Suprapubic skin (tissue), 4 donors: ENCODE results near the gene HOXA6. TPM values are rescaled to one million over a fixed set of nuclear protein-coding genes. Genes with fewer than 3 reads are reported as not detected.

ENCODE experiments used
- DNase-seq, 2 donors: peaks; one replicate each; pipeline ENCODE4 v3.0.0-alpha.2; 2019; ENCODE audit warnings: low spot score in 2 of 2
- H3K27ac ChIP-seq: fragments of 200-600 bp; sonication (generic); one replicate; pipeline ENCODE4 v1.5.1; 2019
- H3K27me3 ChIP-seq: fragments of 200-600 bp; sonication (generic); one replicate; pipeline ENCODE4 v1.5.1; 2019
- H3K36me3 ChIP-seq: fragments of 200-600 bp; sonication (generic); one replicate; pipeline ENCODE4 v1.5.1; 2019
- H3K4me1 ChIP-seq: fragments of 200-600 bp; sonication (generic); one replicate; pipeline ENCODE4 v1.5.1; 2019
- H3K4me3 ChIP-seq: fragments of 200-600 bp; sonication (generic); one replicate; pipeline ENCODE4 v1.5.1; 2019; ENCODE audit warnings: mild to moderate bottlenecking
- H3K9me3 ChIP-seq: fragments of 200-600 bp; sonication (generic); one replicate; pipeline ENCODE4 v1.5.1; 2019
- CTCF ChIP-seq, 2 donors: fragments of 200-600 bp in 1 of 2; fragments of 450-650 bp in 1 of 2; sonication (generic) in 1 of 2; IDR thresholded peaks; one replicate each; pipeline ENCODE4 v1.5.1; 2016 to 2019; ENCODE audit warnings: antibody characterized with exemption in 2 of 2, mild to moderate bottlenecking in 1 of 2, moderate library complexity in 1 of 2
- EP300 ChIP-seq: sonication (generic); formaldehyde crosslinking; IDR thresholded peaks from one replicate; pipeline ENCODE4 v1.6.1; 2017; ENCODE audit warnings: antibody characterized with exemption
- POLR2A ChIP-seq, 2 donors: fragments of 450-650 bp; IDR thresholded peaks; one replicate each; pipeline ENCODE4 v1.6.1; 2017; ENCODE audit warnings: antibody characterized with exemption in 2 of 2, mild to moderate bottlenecking in 2 of 2, moderate library complexity in 2 of 2
- POLR2AphosphoS5 ChIP-seq, 3 donors: sonication (generic); formaldehyde crosslinking; IDR thresholded peaks; one replicate each; pipeline ENCODE4 v1.6.1; 2017; ENCODE audit warnings: antibody characterized with exemption in 3 of 3
- WGBS: methylation state at CpG from one replicate; pipeline ENCODE4 v1.1.5; 2018; 5-methylcytosine and 5-hydroxymethylcytosine counted together
- total RNA-seq, 4 donors: library from RNA; depleted of rRNA; stranded (reverse); fragments of >200 nt; gene quantifications; one replicate each; pipeline ENCODE4 v1.1.0, GENCODE V29; 2016

The HOXA6 gene
- total RNA-seq, 4 donors from 2014 or later, result 4.0 to 9.3 (median 6.4) TPM

GRCh38 chr7:27116962-27117886, 30.4 kb downstream of the HOXA6 start:
- Histone ChIP-seq H3K4me1 (peaks cover 30% of the 10 kb centered on the region), H3K9me3 (no peaks in the 10 kb centered on the region), H3K27me3 (no peaks in the 10 kb centered on the region), H3K27ac (no peak overlapping the region), H3K36me3 (no peaks in the 10 kb centered on the region), H3K4me3 (peak overlapping the region; percentile 3)
- DNase-seq, result no peak
- 81% methylated on average over 12 of the region's 12 CpGs for WGBS
- no peak for TF ChIP-seq POLR2AphosphoS5 (IDR thresholded peaks at IDR 0.05)
- no peak for TF ChIP-seq CTCF (IDR thresholded peaks at IDR 0.05)
- TF ChIP-seq POLR2A (IDR thresholded peaks at IDR 0.05), result no peak
- no peak for TF ChIP-seq EP300

- Histone ChIP-seq H3K4me3 (peak overlapping the region; percentile 36), H3K4me1 (peaks cover 31% of the 10 kb centered on the region), H3K36me3 (no peaks in the 10 kb centered on the region), H3K9me3 (no peaks in the 10 kb centered on the region), H3K27ac (peak overlapping the region; percentile 64), H3K27me3 (no peaks in the 10 kb centered on the region)
- WGBS, result 79% methylated on average over 20 of the region's 20 CpGs
- no peak for DNase-seq
- TF ChIP-seq CTCF (IDR thresholded peaks at IDR 0.05) (no peak), EP300 (no peak), POLR2A (IDR thresholded peaks at IDR 0.05) (no peak), POLR2AphosphoS5 (IDR thresholded peaks at IDR 0.05) (no peak)
Observed at GRCh38 chr7:27116031-27116961, 31.3 kb downstream of the HOXA6 start.

GRCh38 chr7:27115221-27116026, 32.1 kb downstream of the HOXA6 start:
- no peak for TF ChIP-seq POLR2A (IDR thresholded peaks at IDR 0.05)
- no peak for TF ChIP-seq EP300
- no peak for TF ChIP-seq POLR2AphosphoS5 (IDR thresholded peaks at IDR 0.05)
- no peak for TF ChIP-seq CTCF (IDR thresholded peaks at IDR 0.05)
- peaks cover under 1% of the 10 kb centered on the region for H3K36me3 ChIP-seq
- H3K27me3 ChIP-seq, result no peaks in the 10 kb centered on the region
- peak in 1 of 2 donors; percentile 55 for DNase-seq
- peaks cover 38% of the 10 kb centered on the region for H3K4me1 ChIP-seq
- H3K4me3 ChIP-seq, result peak overlapping the region; percentile 36
- H3K9me3 ChIP-seq, result no peaks in the 10 kb centered on the region
- peak overlapping the region; percentile 64 for H3K27ac ChIP-seq
- 77% methylated on average over 44 of the region's 45 CpGs for WGBS

- H3K4me1 ChIP-seq, result peaks cover 43% of the 10 kb centered on the region
- peak overlapping the region; percentile 36 for H3K4me3 ChIP-seq
- H3K9me3 ChIP-seq, result no peaks in the 10 kb centered on the region
- no peak for TF ChIP-seq POLR2AphosphoS5 (IDR thresholded peaks at IDR 0.05)
- no peak for TF ChIP-seq CTCF (IDR thresholded peaks at IDR 0.05)
- TF ChIP-seq POLR2A (IDR thresholded peaks at IDR 0.05), result no peak
- TF ChIP-seq EP300, result no peak
- H3K36me3 ChIP-seq, result peaks cover 6% of the 10 kb centered on the region
- H3K27ac ChIP-seq, result no peak overlapping the region
- no peaks in the 10 kb centered on the region for H3K27me3 ChIP-seq
- WGBS, result 78% methylated on average over 6 of the region's 6 CpGs
- no peak for DNase-seq
Observed at GRCh38 chr7:27114881-27115220, 32.7 kb downstream of the HOXA6 start.
